Effector memory CD4-positive, alpha-beta T cell (primary cell): ENCODE data around the gene RDH13.
"Not testable (repeated sequence)": the region's sequence is repeated elsewhere in the genome, so short reads cannot be mapped to it uniquely, and the experiment has no call there.

Experiments
- DNase-seq, 3 donors: peaks; one replicate each; pipeline ENCODE4 v3.0.0-alpha.2; 2020
- H3K27ac ChIP-seq: 2 replicates; pipeline ENCODE4 v1.7.0; 2013; ENCODE audit warnings: mild to moderate bottlenecking, low read length, moderate library complexity; ENCODE audit not compliant: insufficient read depth, poor library complexity, severe bottlenecking
- H3K27me3 ChIP-seq: replicated peaks from 2 replicates; pipeline ENCODE4 v1.7.0; 2013; ENCODE audit warnings: mild to moderate bottlenecking, low read length; ENCODE audit not compliant: insufficient read depth, control insufficient read depth, poor library complexity, severe bottlenecking
- H3K36me3 ChIP-seq: 2 replicates; pipeline ENCODE4 v1.7.0; 2013; ENCODE audit warnings: mild to moderate bottlenecking, low read length, moderate library complexity; ENCODE audit not compliant: control insufficient read depth, insufficient read depth
- H3K4me1 ChIP-seq: 2 replicates; pipeline ENCODE4 v1.7.0; 2013; ENCODE audit warnings: low read length, mild to moderate bottlenecking; ENCODE audit not compliant: control insufficient read depth, insufficient read depth, poor library complexity, severe bottlenecking
- H3K4me3 ChIP-seq: 2 replicates; pipeline ENCODE4 v1.7.0; 2013; ENCODE audit warnings: low read length, low read depth, mild to moderate bottlenecking; ENCODE audit not compliant: insufficient read depth, poor library complexity, severe bottlenecking
- H3K9me3 ChIP-seq: 2 replicates; pipeline ENCODE4 v1.7.0; 2013; ENCODE audit warnings: mild to moderate bottlenecking, low read length, moderate library complexity; ENCODE audit not compliant: control insufficient read depth

RDH13 gene

GRCh38 chr19:55060287-55060686 lies 2.7 kb downstream of the RDH13 start:
- H3K4me1 ChIP-seq, H3K27ac ChIP-seq, H3K4me3 ChIP-seq, DNase-seq, H3K27me3 ChIP-seq, H3K9me3 ChIP-seq: not testable (repeated sequence)
- peaks cover 19% of the 10 kb centered on the region for H3K36me3 ChIP-seq

GRCh38 chr19:55058781-55059610 lies 4.0 kb downstream of the RDH13 start:
- DNase-seq: no peak
- Histone ChIP-seq H3K27me3 (no peaks in the 10 kb centered on the region), H3K36me3 (peaks cover 20% of the 10 kb centered on the region), H3K4me1 (peaks cover 7% of the 10 kb centered on the region), H3K4me3 (no peak overlapping the region), H3K27ac (no peak overlapping the region), H3K9me3 (no peaks in the 10 kb centered on the region)

- DNase-seq: no peak
- H3K4me1 ChIP-seq: no peaks in the 10 kb centered on the region
- H3K27me3 ChIP-seq: no peaks in the 10 kb centered on the region
- peaks cover 36% of the 10 kb centered on the region for H3K36me3 ChIP-seq
- no peak overlapping the region for H3K27ac ChIP-seq
- H3K4me3 ChIP-seq: no peak overlapping the region
- no peaks in the 10 kb centered on the region for H3K9me3 ChIP-seq
Measured at GRCh38 chr19:55056827-55057226, 6.1 kb downstream of the RDH13 start.

- Histone ChIP-seq H3K4me1 (no peaks in the 10 kb centered on the region), H3K4me3 (no peak overlapping the region), H3K27me3 (no peaks in the 10 kb centered on the region), H3K36me3 (peaks cover 55% of the 10 kb centered on the region), H3K9me3 (no peaks in the 10 kb centered on the region), H3K27ac (no peak overlapping the region)
- no peak for DNase-seq
Measured at GRCh38 chr19:55053735-55054134, 9.2 kb downstream of the RDH13 start.

GRCh38 chr19:55050749-55051532 lies 12.0 kb downstream of the RDH13 start:
- Histone ChIP-seq H3K27me3 (no peaks in the 10 kb centered on the region), H3K4me3 (no peak overlapping the region), H3K9me3 (no peaks in the 10 kb centered on the region), H3K27ac (no peak overlapping the region), H3K36me3 (peaks cover 64% of the 10 kb centered on the region), H3K4me1 (no peaks in the 10 kb centered on the region)
- DNase-seq: no peak

- no peaks in the 10 kb centered on the region for H3K27me3 ChIP-seq
- peaks cover 66% of the 10 kb centered on the region for H3K36me3 ChIP-seq
- H3K9me3 ChIP-seq: no peaks in the 10 kb centered on the region
- DNase-seq: no peak
- H3K27ac ChIP-seq: no peak overlapping the region
- H3K4me1 ChIP-seq: no peaks in the 10 kb centered on the region
- no peak overlapping the region for H3K4me3 ChIP-seq
Measured at GRCh38 chr19:55048446-55048845, 14.5 kb downstream of the RDH13 start.

- H3K27ac ChIP-seq: no peak overlapping the region
- H3K36me3 ChIP-seq: peaks cover 63% of the 10 kb centered on the region
- H3K4me3 ChIP-seq: no peak overlapping the region
- no peaks in the 10 kb centered on the region for H3K4me1 ChIP-seq
- DNase-seq: no peak
- no peaks in the 10 kb centered on the region for H3K9me3 ChIP-seq
- H3K27me3 ChIP-seq: no peaks in the 10 kb centered on the region
Measured at GRCh38 chr19:55047951-55048350, 15.0 kb downstream of the RDH13 start.

- Histone ChIP-seq H3K4me1 (peaks cover 7% of the 10 kb centered on the region), H3K27me3 (no peaks in the 10 kb centered on the region), H3K9me3 (no peaks in the 10 kb centered on the region), H3K36me3 (peaks cover 59% of the 10 kb centered on the region), H3K4me3 (no peak overlapping the region), H3K27ac (no peak overlapping the region)
- no peak for DNase-seq
Measured at GRCh38 chr19:55046975-55047622, 15.8 kb downstream of the RDH13 start.

GRCh38 chr19:55044771-55045716 lies 17.9 kb downstream of the RDH13 start:
- no peaks in the 10 kb centered on the region for H3K9me3 ChIP-seq
- no peaks in the 10 kb centered on the region for H3K27me3 ChIP-seq
- H3K4me1 ChIP-seq: peaks cover 16% of the 10 kb centered on the region
- H3K4me3 ChIP-seq: no peak overlapping the region
- H3K27ac ChIP-seq: no peak overlapping the region
- DNase-seq: no peak
- peaks cover 42% of the 10 kb centered on the region for H3K36me3 ChIP-seq
